IMR-90 (cell line): ENCODE data around the gene GGPS1. TPM values are rescaled to one million over a fixed set of nuclear protein-coding genes. Genes with fewer than 3 reads are reported as not detected.

ENCODE experiments used
- ATAC-seq: fragments of 200-7000 bp; cut with Tn5 transposase; 2 replicates; pipeline ENCODE4 v1.9.1; 2020; ENCODE audit warnings: low read depth, mild to moderate bottlenecking, moderate library complexity
- BruUV-seq: library from RNA; stranded (reverse); fragments of 400-500 nt; replicated peaks from 2 replicates; lab custom pipeline; 2021; lab: Mats Ljungman, UMichigan
- CTCF ChIA-PET: fragments of 300-600 bp; formaldehyde crosslinking; extraction: SDS; loops from one replicate; lab custom pipeline; 2021; ENCODE audit warnings: antibody characterized with exemption; lab: Yijun Ruan, JAX
- POLR2A ChIA-PET: fragments of 300-600 bp; sonication (Branson Sonifier 250); formaldehyde crosslinking; loops from one replicate; lab custom pipeline; 2022; ENCODE audit warnings: antibody characterized with exemption; ENCODE audit not compliant: unreplicated experiment; lab: Charles Lee
- DNase-seq: peaks from one replicate; pipeline ENCODE4 v3.0.0; 2013
- H2AFZ ChIP-seq: replicated peaks from 2 replicates; pipeline ENCODE3; 2013; ENCODE audit warnings: low read length, mild to moderate bottlenecking; ENCODE audit not compliant: poor library complexity
- H2AK5ac ChIP-seq: 2 replicates; pipeline ENCODE4 v1.6.1; 2013; ENCODE audit warnings: low read depth, low read length, inconsistent platforms
- H2AK9ac ChIP-seq: replicated peaks from 2 replicates; pipeline ENCODE3; 2013; ENCODE audit warnings: mild to moderate bottlenecking, low read depth, low read length, moderate library complexity; ENCODE audit not compliant: poor library complexity
- H2BK120ac ChIP-seq: 2 replicates; pipeline ENCODE4 v1.6.1; 2013; ENCODE audit warnings: low read depth, low read length, inconsistent platforms
- H2BK15ac ChIP-seq: 3 replicates; pipeline ENCODE4 v1.6.1; 2013; ENCODE audit warnings: low read depth, low read length, inconsistent platforms
- H2BK20ac ChIP-seq: 2 replicates; pipeline ENCODE4 v1.6.1; 2013; ENCODE audit warnings: low read depth, mild to moderate bottlenecking, inconsistent platforms, low read length, moderate library complexity
- H2BK5ac ChIP-seq: 2 replicates; pipeline ENCODE4 v1.6.1; 2013; ENCODE audit warnings: mild to moderate bottlenecking, low read depth, low read length, inconsistent platforms; ENCODE audit not compliant: poor library complexity, severe bottlenecking
- H3K14ac ChIP-seq: replicated peaks from 2 replicates; pipeline ENCODE4 v1.6.1; 2013; ENCODE audit warnings: low read depth, low read length, inconsistent platforms
- H3K18ac ChIP-seq: 2 replicates; pipeline ENCODE4 v1.6.1; 2013; ENCODE audit warnings: low read depth, low read length, control low read depth
- H3K23ac ChIP-seq: 2 replicates; pipeline ENCODE4 v1.6.1; 2013; ENCODE audit warnings: low read depth, low read length, inconsistent platforms
- H3K27ac ChIP-seq: 2 replicates; pipeline ENCODE4 v1.5.1; 2013; ENCODE audit warnings: mild to moderate bottlenecking, control low read depth, low read length; ENCODE audit not compliant: insufficient read depth
- H3K27me3 ChIP-seq: 2 replicates; pipeline ENCODE4 v1.6.1; 2013; ENCODE audit warnings: low read length; ENCODE audit not compliant: control insufficient read depth, insufficient read depth
- H3K36me3 ChIP-seq: 2 replicates; pipeline ENCODE4 v1.6.1; 2013; ENCODE audit warnings: low read length, mixed read lengths; ENCODE audit not compliant: control insufficient read depth, insufficient read depth
- H3K4ac ChIP-seq: 2 replicates; pipeline ENCODE4 v1.6.1; 2013; ENCODE audit warnings: low read depth, low read length, inconsistent platforms
- H3K4me1 ChIP-seq: 2 replicates; pipeline ENCODE4 v1.6.1; 2013; ENCODE audit warnings: low read length, mixed read lengths; ENCODE audit not compliant: control insufficient read depth, insufficient read depth
- H3K4me2 ChIP-seq: 2 replicates; pipeline ENCODE4 v1.6.1; 2013; ENCODE audit warnings: low read depth, mild to moderate bottlenecking, control low read depth, low read length, moderate library complexity
- H3K4me3 ChIP-seq: 2 replicates; pipeline ENCODE4 v1.5.1; 2013; ENCODE audit warnings: low read depth, mild to moderate bottlenecking, control low read depth, low read length, moderate library complexity; ENCODE audit not compliant: insufficient read depth
- H3K56ac ChIP-seq: 2 replicates; pipeline ENCODE4 v1.6.1; 2013; ENCODE audit warnings: low read length, inconsistent platforms; ENCODE audit not compliant: insufficient read depth; ENCODE audit errors: extremely low read depth
- H3K79me1 ChIP-seq, 2 experiments: 2 replicates each; pipeline ENCODE4 v1.6.1; 2013; ENCODE audit warnings: low read length in 2 of 2, inconsistent platforms in 1 of 2, low read depth in 1 of 2
- H3K9ac ChIP-seq: 2 replicates; pipeline ENCODE4 v1.6.1; 2013; ENCODE audit warnings: low read depth, low read length, control low read depth
- H3K9me1 ChIP-seq: 2 replicates; pipeline ENCODE4 v1.6.1; 2013; ENCODE audit warnings: low read length, inconsistent platforms; ENCODE audit not compliant: insufficient read depth
- H3K9me3 ChIP-seq: 2 replicates; pipeline ENCODE4 v1.6.1; 2013; ENCODE audit warnings: low read length; ENCODE audit not compliant: control insufficient read depth, insufficient read depth
- H4K20me1 ChIP-seq: 2 replicates; pipeline ENCODE4 v1.6.1; 2013; ENCODE audit warnings: low read length, inconsistent platforms; ENCODE audit not compliant: insufficient read depth
- H4K5ac ChIP-seq: 2 replicates; pipeline ENCODE4 v1.6.1; 2013; ENCODE audit warnings: mild to moderate bottlenecking, low read depth, low read length, control low read depth
- H4K8ac ChIP-seq, 2 experiments: 2 replicates each; pipeline ENCODE4 v1.6.1; 2013; ENCODE audit warnings: low read depth in 2 of 2, low read length in 2 of 2, control low read depth in 1 of 2, inconsistent platforms in 1 of 2
- H4K91ac ChIP-seq: 2 replicates; pipeline ENCODE4 v1.6.1; 2013; ENCODE audit warnings: low read depth, low read length, inconsistent platforms; ENCODE audit not compliant: insufficient read depth
- CEBPB ChIP-seq: IDR thresholded peaks from 2 replicates; pipeline ENCODE4 v1.6.1; 2012; ENCODE audit warnings: low read depth, low read length, improper control_type of control experiment
- CHD1 ChIP-seq: IDR thresholded peaks from 2 replicates; pipeline ENCODE4 v1.6.1; 2012; ENCODE audit warnings: low read depth, low read length, improper control_type of control experiment
- ELK1 ChIP-seq: fragments of 150-350 bp; IDR thresholded peaks from 2 replicates; pipeline ENCODE4 v1.6.1; 2016; ENCODE audit warnings: low read depth, mild to moderate bottlenecking, low read length, moderate library complexity, borderline replicate concordance
- FOS ChIP-seq: fragments of 150-350 bp; IDR thresholded peaks from 2 replicates; pipeline ENCODE4 v1.6.1; 2016; ENCODE audit warnings: low read depth, low read length
- MAFK ChIP-seq: IDR thresholded peaks from 2 replicates; pipeline ENCODE4 v1.6.1; 2012; ENCODE audit warnings: low read depth, low read length, improper control_type of control experiment
- MAZ ChIP-seq: IDR thresholded peaks from 2 replicates; pipeline ENCODE4 v1.6.1; 2012; ENCODE audit warnings: low read depth, mild to moderate bottlenecking, low read length, improper control_type of control experiment, moderate library complexity, borderline replicate concordance
- MXI1 ChIP-seq: IDR thresholded peaks from 2 replicates; pipeline ENCODE4 v1.6.1; 2012; ENCODE audit warnings: low read depth, mild to moderate bottlenecking, low read length, moderate library complexity, borderline replicate concordance
- NFE2L2 ChIP-seq: fragments of 150-350 bp; IDR thresholded peaks from 2 replicates; pipeline ENCODE4 v1.6.1; 2016; ENCODE audit warnings: low read depth, mild to moderate bottlenecking, low read length
- POLR2A ChIP-seq: IDR thresholded peaks from 2 replicates; pipeline ENCODE4 v1.6.1; 2012; ENCODE audit warnings: mild to moderate bottlenecking, low read depth, low read length
- RAD21 ChIP-seq: IDR thresholded peaks from 2 replicates; pipeline ENCODE4 v1.6.1; 2012; ENCODE audit warnings: low read length, improper control_type of control experiment
- RCOR1 ChIP-seq: IDR thresholded peaks from 2 replicates; pipeline ENCODE4 v1.6.1; 2012; ENCODE audit warnings: mild to moderate bottlenecking, low read length, improper control_type of control experiment; ENCODE audit not compliant: insufficient replicate concordance
- RFX5 ChIP-seq: IDR thresholded peaks from 2 replicates; pipeline ENCODE4 v1.8.0; 2012; ENCODE audit warnings: low read depth, mild to moderate bottlenecking, low read length, moderate library complexity
- SMC3 ChIP-seq: fragments of 150-350 bp; IDR thresholded peaks from 2 replicates; pipeline ENCODE4 v1.6.1; 2016; ENCODE audit warnings: low read depth, mild to moderate bottlenecking, antibody characterized with exemption, low read length, moderate library complexity
- USF2 ChIP-seq: fragments of 150-350 bp; IDR thresholded peaks from 2 replicates; pipeline ENCODE4 v1.6.1; 2017; ENCODE audit warnings: mild to moderate bottlenecking, antibody characterized with exemption, low read length, low read depth
- WGBS, 2 experiments: methylation state at CpG; one replicate each; pipeline versions ENCODE4 v1.1.5 to v1.1.7; 2013; ENCODE audit warnings: missing lambda C conversion rate in 2 of 2; ENCODE audit not compliant: insufficient read length in 1 of 2; ENCODE audit errors: extremely low coverage in 2 of 2; 5-methylcytosine and 5-hydroxymethylcytosine counted together
- dilution Hi-C: fragments of 300-500 bp; cut with HindIII; formaldehyde crosslinking; loops from one replicate; pipeline ENCODE4 v1.14.3; 2018; ENCODE audit warnings: low sequenced_read_pairs; ENCODE audit not compliant: unreplicated experiment
- in situ Hi-C: fragments of 300-500 bp; cut with MboI; formaldehyde crosslinking; loops from 3 replicates; pipeline ENCODE4 v1.14.3; 2019; ENCODE audit warnings: low sequenced_read_pairs, inconsistent platforms, mixed read lengths
- intact Hi-C: fragments of 100-400 bp; cut with micrococcal nuclease; formaldehyde crosslinking; loops from 2 replicates; pipeline ENCODE4 v1.10.0; 2022
- polyA plus RNA-seq, 3 experiments: library from polyadenylated mRNA; depleted of rRNA; stranded (reverse); fragments of >200 nt; gene quantifications; 2 replicates each; pipeline ENCODE4 v1.2.3, GENCODE V29; 2012; ENCODE audit warnings: low replicate concordance in 1 of 3
- total RNA-seq: library from RNA; depleted of rRNA; stranded (reverse); fragments of >200 nt; gene quantifications from 2 replicates; pipeline ENCODE4 v1.2.3, GENCODE V29; 2012

The GGPS1 gene
- total and polyA plus RNA-seq, 2 of the 4 experiments (the other 2 are of a cell fraction): 16.4 to 21.5 TPM

GRCh38 chr1:235278915-235279292 is 49.5 kb upstream of the GGPS1 start (continued):
- no peak for TF ChIP-seq RCOR1
- no peak for TF ChIP-seq ELK1
- TF ChIP-seq POLR2A: no peak

GRCh38 chr1:235279694-235280093 is 48.7 kb upstream of the GGPS1 start:
- intact Hi-C loops: no loop called here
- in situ Hi-C loops: no loop called here
- Histone ChIP-seq H2BK20ac (no peak overlapping the region), H2BK120ac (no peak overlapping the region), H3K4ac (no peak overlapping the region), H3K9me1 (peaks cover 6% of the 10 kb centered on the region), H4K91ac (no peak overlapping the region), H2AK9ac (no peak overlapping the region), H2AK5ac (no peak overlapping the region), H4K5ac (no peak overlapping the region), H3K27ac (no peak overlapping the region), H2BK15ac (no peak overlapping the region), H3K9ac (no peak overlapping the region), H4K8ac (no peak overlapping the region), H2BK5ac (no peak overlapping the region), H3K56ac (no peak overlapping the region), H3K4me2 (no peak overlapping the region), H3K18ac (no peak overlapping the region), H3K14ac (no peak overlapping the region), H3K23ac (no peak overlapping the region), H3K79me1 (peaks cover 19 to 76% of the 10 kb centered on the region in 2 experiments), H4K20me1 (peaks cover 79% of the 10 kb centered on the region), H2AFZ (no peak overlapping the region), H3K9me3 (no peaks in the 10 kb centered on the region), H3K4me3 (no peak overlapping the region), H3K4me1 (peaks cover 4% of the 10 kb centered on the region; the same call in 1 of the 2 replicates), H3K36me3 (no peaks in the 10 kb centered on the region), H3K27me3 (no peaks in the 10 kb centered on the region)
- ChIA-PET CTCF (no interaction called here), POLR2A (no interaction called here)
- dilution Hi-C loops: no loop called here
- ATAC-seq: no peak
- 100% methylated on average over 1 of the region's 5 CpGs; no CpG with 5 or more reads in 1 of the 2 experiments for WGBS, 2 experiments
- no TSS peak for BruUV-seq
- DNase-seq: no peak
- TF ChIP-seq RFX5 (no peak), SMC3 (no peak), RAD21 (no peak), NFE2L2 (no peak), RCOR1 (no peak), FOS (no peak), MAFK (no peak), CEBPB (no peak), MAZ (no peak), CHD1 (no peak), USF2 (no peak), ELK1 (no peak), POLR2A (no peak), MXI1 (no peak)
